Cardiac fibroblast (primary cell): ENCODE measurements around the gene NOX4.

Experiments
- DNase-seq, 2 donors: peaks; one replicate each; pipeline versions ENCODE4 v3.0.0 to v3.0.0-alpha.2; 2010; ENCODE audit warnings: low read depth in 2 of 2
- H3K4me3 ChIP-seq, 2 donors: replicated peaks in 1 of 2; 1 replicate in 1 of 2; 2 replicates in 1 of 2; pipeline ENCODE4 v1.5.1; 2011; ENCODE audit warnings: low read depth in 2 of 2, low read length in 2 of 2, mild to moderate bottlenecking in 2 of 2, moderate library complexity in 1 of 2
- TF ChIP-seq, protein P1 (sequence below): IDR thresholded peaks from one replicate; pipeline ENCODE4 v1.5.1; 2011; ENCODE audit warnings: low read depth, mild to moderate bottlenecking, low read length, inconsistent platforms

Gene NOX4

GRCh38 chr11:89500336-89500735, 9.2 kb upstream of the NOX4 start:
- DNase-seq: no peak
- TF ChIP-seq, protein P1, sequence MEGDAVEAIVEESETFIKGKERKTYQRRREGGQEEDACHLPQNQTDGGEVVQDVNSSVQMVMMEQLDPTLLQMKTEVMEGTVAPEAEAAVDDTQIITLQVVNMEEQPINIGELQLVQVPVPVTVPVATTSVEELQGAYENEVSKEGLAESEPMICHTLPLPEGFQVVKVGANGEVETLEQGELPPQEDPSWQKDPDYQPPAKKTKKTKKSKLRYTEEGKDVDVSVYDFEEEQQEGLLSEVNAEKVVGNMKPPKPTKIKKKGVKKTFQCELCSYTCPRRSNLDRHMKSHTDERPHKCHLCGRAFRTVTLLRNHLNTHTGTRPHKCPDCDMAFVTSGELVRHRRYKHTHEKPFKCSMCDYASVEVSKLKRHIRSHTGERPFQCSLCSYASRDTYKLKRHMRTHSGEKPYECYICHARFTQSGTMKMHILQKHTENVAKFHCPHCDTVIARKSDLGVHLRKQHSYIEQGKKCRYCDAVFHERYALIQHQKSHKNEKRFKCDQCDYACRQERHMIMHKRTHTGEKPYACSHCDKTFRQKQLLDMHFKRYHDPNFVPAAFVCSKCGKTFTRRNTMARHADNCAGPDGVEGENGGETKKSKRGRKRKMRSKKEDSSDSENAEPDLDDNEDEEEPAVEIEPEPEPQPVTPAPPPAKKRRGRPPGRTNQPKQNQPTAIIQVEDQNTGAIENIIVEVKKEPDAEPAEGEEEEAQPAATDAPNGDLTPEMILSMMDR: no peak
- no peak overlapping the region for H3K4me3 ChIP-seq

DNA sequence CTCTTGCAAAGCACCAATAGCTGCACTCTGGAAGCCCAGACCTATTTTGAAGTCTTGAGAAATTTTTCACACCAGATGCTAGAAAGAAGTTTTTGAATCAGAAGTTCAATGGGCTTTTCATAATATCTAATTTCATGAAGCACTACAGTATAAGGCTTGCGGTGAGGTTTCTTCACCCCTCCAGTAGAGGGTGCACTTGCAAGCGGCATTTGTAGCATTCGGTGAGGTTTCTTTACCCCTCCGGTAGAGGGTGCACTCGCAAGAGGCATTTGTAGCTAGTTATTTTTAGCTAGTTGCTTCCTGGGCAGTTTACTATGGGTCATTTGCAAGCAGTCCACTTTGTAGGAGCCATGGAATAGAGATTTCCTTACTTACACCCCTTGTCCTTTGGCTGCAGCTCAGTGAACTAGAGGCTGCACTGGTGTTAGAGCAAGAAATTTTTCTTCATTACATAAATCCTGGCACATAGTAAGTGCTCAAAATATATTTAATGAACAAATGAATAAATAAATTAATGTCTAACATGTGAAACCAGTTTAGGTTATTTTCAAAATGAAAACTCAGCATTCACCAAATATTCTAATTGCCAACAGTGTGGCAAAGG, 7.8 kb upstream of the NOX4 start:
- H3K4me3 ChIP-seq: no peak overlapping the region
- no peak for DNase-seq
- TF ChIP-seq, protein P1: peak; percentile 5

DNA sequence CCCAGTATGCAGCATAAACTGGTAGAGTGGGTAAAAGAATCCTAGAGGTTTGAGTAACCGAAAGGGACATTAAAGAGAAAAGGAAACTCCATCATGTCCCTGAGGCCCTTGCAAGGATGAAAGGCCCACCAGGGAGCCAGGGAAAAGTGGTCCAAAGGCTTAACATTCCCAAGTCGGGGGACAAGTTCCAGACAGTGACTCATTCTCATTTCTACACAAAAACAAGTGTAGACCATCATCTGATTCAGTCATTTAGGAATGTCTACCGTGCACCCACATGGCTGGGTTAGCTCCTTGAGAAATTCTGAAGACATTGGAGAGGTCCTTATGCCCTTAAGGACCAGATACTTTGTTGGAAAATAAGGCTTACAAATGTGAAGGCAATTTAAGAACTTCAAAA, 4.8 kb upstream of the NOX4 start:
- TF ChIP-seq, protein P1: no peak
- H3K4me3 ChIP-seq: no peak overlapping the region
- peak; percentile 59 to 94 for DNase-seq

DNA sequence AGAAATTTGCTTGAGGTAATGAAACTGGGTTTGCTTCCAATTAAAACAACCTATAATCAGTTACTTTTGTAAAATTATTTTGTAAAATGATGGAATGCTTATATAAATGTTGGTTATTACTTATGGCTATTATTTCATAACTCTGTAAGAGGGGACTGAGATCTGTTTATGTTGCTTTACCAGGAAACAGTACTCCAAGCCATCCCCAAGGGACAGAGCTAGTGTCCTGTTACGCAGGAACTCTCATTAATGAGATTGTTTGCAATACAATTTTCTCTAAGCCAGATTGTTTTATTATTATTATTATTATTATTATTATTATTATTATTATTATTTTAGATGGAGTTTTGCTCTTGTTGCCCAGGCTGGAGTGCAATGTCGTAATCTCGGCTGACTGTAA, 2.3 kb upstream of the NOX4 start:
- DNase-seq: peak in 1 of 2 donors; percentile 48
- TF ChIP-seq, protein P1: no peak
- H3K4me3 ChIP-seq: no peak overlapping the region

DNA sequence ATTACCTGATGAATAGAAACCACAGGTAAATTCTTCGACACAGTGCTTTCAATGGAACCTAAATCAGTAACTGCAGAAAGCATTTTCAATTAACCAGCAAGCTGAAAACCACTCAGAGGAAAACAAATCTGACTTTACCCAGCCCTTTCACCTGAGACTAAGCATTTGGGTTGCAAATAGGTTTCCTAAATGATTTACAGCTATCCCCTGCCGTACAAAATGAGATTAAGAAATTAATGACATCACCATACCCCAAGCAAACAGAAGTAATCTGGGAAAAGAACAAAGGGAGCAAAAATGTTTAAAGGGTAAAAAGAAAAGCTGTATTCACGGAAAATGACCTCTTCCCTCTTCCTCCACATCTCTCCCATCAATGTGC, 584 bp downstream of the NOX4 start:
- peak overlapping the region; percentile 47 to 62 for H3K4me3 ChIP-seq
- TF ChIP-seq, protein P1: no peak
- no peak for DNase-seq

- peak in 1 of 2 donors; percentile 33 for DNase-seq
- TF ChIP-seq, protein P1: no peak
- H3K4me3 ChIP-seq: peak overlapping the region in 1 of 2 donors; percentile 62
Observed at GRCh38 chr11:89489930-89490329, 1.2 kb downstream of the NOX4 start.

GRCh38 chr11:89487016-89487415, 4.2 kb downstream of the NOX4 start:
- DNase-seq: peak in 1 of 2 donors; percentile 66
- no peak overlapping the region for H3K4me3 ChIP-seq
- TF ChIP-seq, protein P1: no peak
